GM04503 (cell line): ENCODE data around the gene ARPC5L.
"Not testable (repeated sequence)": the region's sequence is repeated elsewhere in the genome, so short reads cannot be mapped to it uniquely, and the experiment has no call there.

Experiments
- DNase-seq: peaks from one replicate; pipeline ENCODE4 v3.0.0-alpha.2; 2012; ENCODE audit warnings: low read depth

The ARPC5L gene

GRCh38 chr9:124861342-124862229 is at the start of gene ARPC5L, which contains the start of gene RPL35:
Gene ARPC5L, plus strand, starts transcription at chr9:124862130. Its CDS starts 7,161 bp downstream, at chr9:124869291.
Gene RPL35, minus strand, starts transcription at chr9:124861957. Its CDS starts 45 bp downstream, at chr9:124861912.
- DNase-seq = peak; percentile 53

- DNase-seq = peak; percentile 64
These were observed 49.5 kb upstream of the ARPC5L start for GRCh38 chr9:124812441-124812876.

GRCh38 chr9:124813041-124813440 is 48.9 kb upstream of the ARPC5L start:
- DNase-seq = no peak

GRCh38 chr9:124813501-124814163 is 48.3 kb upstream of the ARPC5L start:
- no peak for DNase-seq

GRCh38 chr9:124814164-124814535 is 47.8 kb upstream of the ARPC5L start:
- DNase-seq = no peak

GRCh38 chr9:124815601-124816000 is 46.3 kb upstream of the ARPC5L start:
- no peak for DNase-seq

GRCh38 chr9:124818431-124819281 is 43.3 kb upstream of the ARPC5L start:
- DNase-seq = no peak

GRCh38 chr9:124820698-124821623 is 41.0 kb upstream of the ARPC5L start:
- no peak for DNase-seq

- DNase-seq = no peak
These were observed 33.2 kb upstream of the ARPC5L start for GRCh38 chr9:124828489-124829333.

- DNase-seq = no peak
These were observed 32.6 kb upstream of the ARPC5L start for GRCh38 chr9:124829334-124829669.

- DNase-seq = no peak
These were observed 31.3 kb upstream of the ARPC5L start for GRCh38 chr9:124830593-124830992.

GRCh38 chr9:124831642-124832364 is 30.1 kb upstream of the ARPC5L start:
- DNase-seq = no peak

GRCh38 chr9:124834591-124834990 is 27.3 kb upstream of the ARPC5L start:
- no peak for DNase-seq

- DNase-seq = no peak
These were observed 26.8 kb upstream of the ARPC5L start for GRCh38 chr9:124835026-124835557.

- DNase-seq = not testable (repeated sequence)
These were observed 23.8 kb upstream of the ARPC5L start for GRCh38 chr9:124838132-124838531.

GRCh38 chr9:124838567-124839275 is 23.2 kb upstream of the ARPC5L start:
- not testable (repeated sequence) for DNase-seq

- no peak for DNase-seq
These were observed 22.2 kb upstream of the ARPC5L start for GRCh38 chr9:124839612-124840299.

GRCh38 chr9:124840300-124840833 is 21.6 kb upstream of the ARPC5L start:
- no peak for DNase-seq
